Measurements from ENCODE around the gene RUBCN.
"Not testable (repeated sequence)": the region's sequence is repeated elsewhere in the genome, so short reads cannot be mapped to it uniquely, and the experiment has no call there.

Gene RUBCN

DNA sequence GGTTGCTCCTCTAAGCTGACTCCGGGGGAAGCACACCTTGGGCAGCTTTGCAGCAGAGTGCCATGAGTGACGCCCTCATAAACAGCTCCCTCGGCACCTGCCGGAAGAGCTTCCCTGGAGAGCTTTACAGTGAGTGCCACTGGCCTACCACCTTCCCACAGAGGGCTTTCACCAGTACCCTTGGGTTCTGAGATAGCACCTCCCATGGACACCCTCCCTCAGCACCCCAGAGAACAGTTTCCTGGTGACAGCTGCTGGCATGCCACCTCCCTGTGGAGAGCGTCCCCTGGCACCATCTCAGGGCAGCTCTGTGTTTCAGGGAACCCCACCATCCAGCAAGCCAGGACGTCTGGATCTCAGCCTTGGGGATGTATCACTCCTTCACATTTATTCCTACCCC lies 49.1 kb downstream of the RUBCN start:
- in situ Hi-C loops (cut with MboI; ENCODE audit: low sequenced_read_pairs) = no loop called here

GRCh38 chr3:197686899-197687298 lies 49.8 kb downstream of the RUBCN start:
- in situ Hi-C loops (cut with MboI; ENCODE audit: low sequenced_read_pairs) = no loop called here

GRCh38 chr3:197685546-197685945 lies 51.2 kb downstream of the RUBCN start:
- in situ Hi-C loops (cut with MboI; ENCODE audit: low sequenced_read_pairs) = no loop called here

DNA sequence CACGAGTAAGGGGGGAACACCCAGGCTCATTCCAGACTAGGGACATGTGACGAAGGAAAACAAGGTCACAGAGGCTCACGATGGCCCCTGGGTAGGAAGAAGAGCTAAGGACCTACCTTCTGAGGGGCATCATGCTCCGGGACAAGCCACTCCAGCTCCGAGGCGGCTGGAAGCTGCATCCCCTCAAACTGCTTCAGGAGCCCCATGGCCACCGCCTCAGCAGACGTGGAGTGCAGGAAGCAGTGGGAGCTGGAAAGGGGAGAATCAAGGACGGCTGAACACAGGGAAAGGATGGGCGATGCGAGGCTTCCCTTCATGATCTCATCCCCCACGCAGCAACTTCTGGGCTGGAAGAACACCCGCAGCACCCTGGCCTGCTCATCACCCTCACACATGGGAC lies 53.5 kb downstream of the RUBCN start:
- in situ Hi-C loops (cut with MboI; ENCODE audit: low sequenced_read_pairs) = no loop called here

DNA sequence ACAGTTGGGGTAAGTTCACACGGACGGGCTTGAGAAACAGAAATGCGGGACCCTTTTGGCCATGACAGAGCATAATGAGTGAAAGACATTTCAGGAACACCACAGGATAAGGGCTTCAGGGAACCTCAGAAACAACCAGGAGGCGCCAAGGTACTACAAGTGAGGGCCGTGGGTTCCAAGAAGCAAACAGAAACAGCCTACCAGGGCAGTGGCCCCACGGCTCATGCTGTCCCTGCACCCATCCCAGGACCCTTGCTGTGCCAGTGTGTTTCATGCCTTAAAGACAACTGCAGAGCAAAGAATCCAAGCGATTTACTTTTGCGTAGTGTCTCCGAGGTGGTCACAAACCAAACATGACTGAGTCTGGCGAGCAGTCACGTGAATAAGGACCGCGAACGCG lies 54.0 kb downstream of the RUBCN start:
- in situ Hi-C loops (cut with MboI; ENCODE audit: low sequenced_read_pairs) = no loop called here

GRCh38 chr3:197680955-197681521 lies 55.7 kb downstream of the RUBCN start:
- in situ Hi-C loops (cut with MboI; ENCODE audit: low sequenced_read_pairs) = no loop called here

- in situ Hi-C loops (cut with MboI; ENCODE audit: low sequenced_read_pairs) = no loop called here
Measured at GRCh38 chr3:197675951-197676350, 60.8 kb downstream of the RUBCN start.

- in situ Hi-C loops (cut with MboI; ENCODE audit: low sequenced_read_pairs) = no loop called here
Measured at GRCh38 chr3:197675563-197675860, 61.2 kb downstream of the RUBCN start.

DNA sequence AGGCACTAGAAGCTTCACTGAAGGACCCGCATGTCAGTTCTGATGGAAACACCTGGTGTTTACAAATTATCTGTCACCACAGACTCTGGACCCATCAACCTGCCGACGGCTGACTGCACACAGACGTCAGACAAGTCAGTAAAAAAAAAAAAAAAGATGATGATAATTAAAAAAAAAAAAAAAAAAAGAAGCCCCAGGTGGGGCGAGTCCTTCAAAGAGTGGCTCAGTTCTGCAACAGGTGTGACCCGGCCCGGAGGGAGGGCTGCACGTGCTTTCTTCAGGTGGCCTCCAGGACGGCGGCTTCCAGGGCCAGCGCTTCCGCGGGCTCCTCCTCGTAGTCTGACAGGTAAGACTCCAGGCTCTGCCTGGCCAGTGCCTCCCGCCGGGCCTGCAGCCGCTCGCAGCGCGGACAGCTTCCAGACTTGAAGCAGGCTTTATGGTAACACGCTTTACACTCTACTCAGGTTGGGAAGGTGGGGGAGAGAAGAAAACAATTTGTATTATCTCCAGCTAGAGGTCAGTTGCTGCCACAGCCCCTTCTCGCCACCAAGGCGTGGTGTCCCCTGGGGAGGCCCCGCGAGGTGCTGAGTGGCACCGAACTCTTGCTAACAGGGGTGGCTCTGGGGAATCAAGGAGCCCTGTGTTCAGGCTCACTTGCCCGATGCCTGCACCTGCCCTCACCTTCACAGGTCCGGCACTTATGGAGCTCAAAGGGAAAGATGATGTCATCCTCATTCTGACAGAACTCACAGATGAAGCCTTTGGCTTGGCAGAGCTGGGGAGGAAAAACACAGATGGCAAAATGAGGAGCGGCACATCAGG lies 61.8 kb downstream of the RUBCN start:
- in situ Hi-C loops (cut with MboI; ENCODE audit: low sequenced_read_pairs) = no loop called here

- in situ Hi-C loops (cut with MboI; ENCODE audit: low sequenced_read_pairs) = no loop called here
Measured at GRCh38 chr3:197673170-197673569, 63.5 kb downstream of the RUBCN start.

- in situ Hi-C loops (cut with MboI; ENCODE audit: low sequenced_read_pairs) = no loop called here
Measured at GRCh38 chr3:197670361-197670760, 66.3 kb downstream of the RUBCN start.

DNA sequence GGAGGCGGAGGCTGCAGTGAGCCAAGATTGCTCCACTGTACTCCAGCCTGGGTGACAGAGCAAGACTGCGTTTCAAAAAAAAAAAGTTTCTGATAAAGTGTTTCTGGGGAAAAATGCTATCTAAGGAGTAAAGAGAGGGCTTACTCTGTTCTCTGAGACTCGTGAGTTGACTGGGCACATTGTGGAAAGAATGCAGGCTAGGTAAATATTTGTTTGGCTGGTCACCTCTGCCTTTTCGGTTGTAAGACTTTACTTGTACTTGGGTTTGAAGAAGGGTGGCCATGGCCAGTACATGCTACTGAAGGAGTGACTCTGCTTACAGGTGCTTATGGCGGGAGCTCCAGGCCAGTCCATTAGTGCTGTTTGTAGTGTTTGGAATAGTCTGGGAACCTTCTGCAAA lies 68.7 kb downstream of the RUBCN start:
- in situ Hi-C loops (cut with MboI; ENCODE audit: low sequenced_read_pairs) = no loop called here

DNA sequence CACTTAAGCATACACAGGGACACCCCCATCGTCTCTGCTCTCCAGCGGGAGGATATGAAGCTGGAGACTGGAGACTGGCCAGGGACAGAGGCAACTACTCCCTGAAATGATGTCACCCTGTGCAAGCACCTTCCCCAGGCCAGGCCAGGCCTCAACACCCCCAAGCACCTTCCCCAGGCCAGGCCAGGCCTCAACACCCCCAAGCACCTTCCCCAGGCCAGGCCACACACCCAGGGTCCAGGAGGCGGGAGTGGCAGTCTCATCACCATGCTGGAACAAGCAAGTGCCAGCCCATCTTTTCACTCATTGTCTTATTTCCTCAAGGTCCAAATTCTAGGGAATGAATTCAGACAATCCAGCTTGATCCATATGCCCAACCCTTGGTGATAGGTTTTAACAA lies 69.4 kb downstream of the RUBCN start:
- in situ Hi-C loops (cut with MboI; ENCODE audit: low sequenced_read_pairs) = not testable (repeated sequence)

DNA sequence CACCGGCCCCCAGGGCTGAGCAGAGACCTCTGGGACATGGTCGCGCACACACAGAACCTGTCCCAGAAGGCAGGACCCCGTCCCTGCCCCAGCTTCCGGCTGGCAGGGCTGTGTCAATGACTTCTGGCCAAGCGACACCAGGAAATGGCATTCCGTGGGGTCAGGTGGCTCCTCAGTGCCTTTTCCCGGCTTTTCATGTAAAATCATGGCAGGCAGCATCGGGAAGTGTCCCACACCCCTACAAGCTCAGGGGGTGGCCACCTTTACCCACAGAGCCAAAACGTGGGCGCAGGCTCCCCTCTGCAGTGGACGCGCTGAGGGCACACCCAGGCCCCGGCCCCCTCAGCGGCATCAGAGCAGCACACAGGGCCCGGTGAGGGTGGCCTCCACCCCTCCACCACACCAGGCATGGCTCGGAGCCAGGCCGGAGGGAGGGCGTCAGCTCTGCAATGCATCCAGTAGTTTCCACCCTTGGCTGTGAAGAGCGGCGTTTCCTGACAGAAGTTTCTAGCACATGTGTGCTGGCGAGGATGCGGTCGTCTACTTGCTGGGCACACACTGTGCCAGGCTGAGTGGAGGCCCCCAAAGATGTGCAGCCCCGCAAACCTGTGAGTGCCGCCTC lies 70.4 kb downstream of the RUBCN start:
- in situ Hi-C loops (cut with MboI; ENCODE audit: low sequenced_read_pairs) = not testable (repeated sequence)

- in situ Hi-C loops (cut with MboI; ENCODE audit: low sequenced_read_pairs) = not testable (repeated sequence)
Measured at GRCh38 chr3:197665549-197665948, 71.2 kb downstream of the RUBCN start.

DNA sequence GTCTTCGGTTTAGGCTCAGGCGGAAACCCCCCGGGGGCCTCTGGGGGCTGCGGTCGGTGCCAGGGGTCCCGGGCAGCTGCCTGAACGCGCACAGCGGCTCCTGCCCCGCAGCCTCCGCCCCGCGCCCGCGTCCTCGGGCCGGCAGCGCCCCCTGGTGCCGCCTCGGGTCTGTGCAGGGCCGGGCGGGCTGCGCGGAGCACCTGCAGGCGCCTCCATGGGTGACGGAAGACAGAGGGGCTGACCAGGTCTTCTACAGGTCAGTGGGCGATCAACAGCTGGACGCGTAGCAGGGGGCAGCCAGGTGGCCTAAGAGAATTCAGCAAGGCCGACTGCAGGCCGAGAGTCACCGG lies 71.6 kb downstream of the RUBCN start:
- in situ Hi-C loops (cut with MboI; ENCODE audit: low sequenced_read_pairs) = not testable (repeated sequence)

DNA sequence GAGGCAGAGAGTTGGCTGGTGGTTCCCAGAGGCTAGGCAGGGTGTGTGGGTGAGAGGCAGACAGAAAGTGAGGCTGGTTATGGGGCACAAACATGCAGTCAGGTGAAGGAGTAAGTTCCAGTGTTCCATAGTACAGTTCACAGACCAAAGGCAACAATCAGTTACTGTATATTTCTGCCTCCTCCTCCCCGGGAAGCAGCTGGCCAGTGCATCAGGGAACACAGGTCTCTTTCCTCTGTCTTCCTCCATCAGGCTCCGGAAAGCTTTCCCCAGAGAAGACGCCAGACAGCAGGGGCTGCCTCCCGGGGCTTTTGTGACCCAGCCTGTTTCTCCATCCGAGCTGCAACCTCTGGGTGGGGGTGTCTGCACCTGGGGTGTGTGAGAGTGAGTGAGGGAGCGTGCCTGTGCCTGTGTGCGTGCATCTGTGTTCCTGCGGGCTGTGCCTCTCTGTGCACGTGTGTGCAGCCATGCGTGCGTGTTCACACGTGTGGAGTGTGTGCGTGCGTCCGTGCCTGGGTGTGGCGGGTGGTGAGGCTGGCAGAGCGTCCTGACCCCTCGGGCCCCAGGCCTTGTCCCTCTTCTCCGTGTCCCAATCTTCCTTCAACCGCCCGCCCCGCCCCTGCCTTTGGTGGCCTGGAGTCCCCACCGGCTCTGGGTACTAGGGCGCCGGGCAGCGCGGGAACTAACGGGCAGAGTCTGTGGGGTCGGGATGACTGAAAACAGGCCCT lies 72.1 kb downstream of the RUBCN start:
- in situ Hi-C loops (cut with MboI; ENCODE audit: low sequenced_read_pairs) = not testable (repeated sequence)

GRCh38 chr3:197663367-197664140 lies 73.2 kb downstream of the RUBCN start:
- in situ Hi-C loops (cut with MboI; ENCODE audit: low sequenced_read_pairs) = not testable (repeated sequence)

DNA sequence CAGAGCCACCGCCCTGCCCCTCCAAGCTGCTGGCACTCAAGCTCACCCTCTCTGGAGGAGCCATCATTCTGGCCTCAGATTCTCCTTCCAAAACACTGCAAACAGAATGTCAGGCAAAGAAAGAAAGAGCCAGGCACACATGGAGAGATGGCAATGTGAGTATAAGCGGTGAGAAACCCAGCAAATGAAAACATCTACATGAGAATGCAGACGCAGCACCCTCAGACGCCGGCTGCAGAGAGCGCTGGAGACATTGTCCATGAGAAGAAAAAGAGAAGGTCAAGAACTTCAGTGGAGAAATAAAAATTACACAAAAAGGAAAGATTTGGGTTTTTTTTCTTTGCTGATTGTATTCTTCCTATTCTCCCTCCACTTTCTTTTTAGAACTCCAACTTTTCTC lies 74.4 kb downstream of the RUBCN start:
- in situ Hi-C loops (cut with MboI; ENCODE audit: low sequenced_read_pairs) = not testable (repeated sequence)

GRCh38 chr3:197661874-197662273 lies 74.8 kb downstream of the RUBCN start:
- in situ Hi-C loops (cut with MboI; ENCODE audit: low sequenced_read_pairs) = not testable (repeated sequence)

GRCh38 chr3:197661234-197661834 lies 75.4 kb downstream of the RUBCN start:
- in situ Hi-C loops (cut with MboI; ENCODE audit: low sequenced_read_pairs) = not testable (repeated sequence)
